EL (cell line): ENCODE data around the gene ZNF502.
"Not testable (repeated sequence)": the region's sequence is repeated elsewhere in the genome, so short reads cannot be mapped to it uniquely, and the experiment has no call there.

ENCODE experiments used
- DNase-seq: peaks from one replicate; pipeline ENCODE4 v3.0.0-alpha.2; 2016

The ZNF502 gene

GRCh38 chr3:44712455-44713075 is at the start of gene ZNF502:
Gene ZNF502 (plus strand): TSS chr3:44712660. CDS start chr3:44720262, 7,602 bp downstream.
- peak; percentile 84 for DNase-seq

- DNase-seq: no peak
Measured at GRCh38 chr3:44665173-44665572, 47.3 kb upstream of the ZNF502 start.

- no peak for DNase-seq
Measured at GRCh38 chr3:44666346-44666745, 46.1 kb upstream of the ZNF502 start.

GRCh38 chr3:44669760-44670159 is 42.7 kb upstream of the ZNF502 start:
- DNase-seq: no peak

GRCh38 chr3:44673466-44673865 is 39.0 kb upstream of the ZNF502 start:
- not testable (repeated sequence) for DNase-seq

GRCh38 chr3:44674211-44674610 is 38.2 kb upstream of the ZNF502 start:
- DNase-seq: no peak

GRCh38 chr3:44678480-44679116 is 33.9 kb upstream of the ZNF502 start:
- no peak for DNase-seq

- no peak for DNase-seq
Measured at GRCh38 chr3:44680921-44681455, 31.5 kb upstream of the ZNF502 start.

GRCh38 chr3:44682182-44682896 is 30.1 kb upstream of the ZNF502 start:
- DNase-seq: peak; percentile 64

- DNase-seq: peak; percentile 70
Measured at GRCh38 chr3:44685128-44685800, 27.2 kb upstream of the ZNF502 start.

GRCh38 chr3:44687898-44688297 is 24.6 kb upstream of the ZNF502 start:
- DNase-seq: no peak

- peak; percentile 1 for DNase-seq
Measured at GRCh38 chr3:44721231-44722102, 9.0 kb downstream of the ZNF502 start.

GRCh38 chr3:44722103-44722401 is 9.6 kb downstream of the ZNF502 start:
- no peak for DNase-seq

GRCh38 chr3:44729384-44729910 is 17.0 kb downstream of the ZNF502 start, which contains the start of gene ZNF501:
Gene ZNF501 (plus strand): TSS chr3:44729635. CDS start chr3:44734422, 4,787 bp downstream.
- DNase-seq: peak; percentile 87

GRCh38 chr3:44734646-44735168 is 22.2 kb downstream of the ZNF502 start:
- DNase-seq: no peak

GRCh38 chr3:44761101-44761423 is 48.6 kb downstream of the ZNF502 start:
- DNase-seq: no peak

GRCh38 chr3:44761424-44762169 is 49.1 kb downstream of the ZNF502 start, which contains the start of the genes KIAA1143 and KIF15:
Gene KIAA1143 (minus strand): TSS chr3:44761619. CDS start chr3:44761602, 17 bp downstream.
Gene KIF15 (plus strand): TSS chr3:44761794. CDS start chr3:44761866, 72 bp downstream.
- peak; percentile 95 for DNase-seq

- DNase-seq: no peak
Measured at GRCh38 chr3:44762170-44762677, 49.8 kb downstream of the ZNF502 start.

GRCh38 chr3:44762690-44763089 is 50.2 kb downstream of the ZNF502 start:
- DNase-seq: no peak

- no peak for DNase-seq
Measured at GRCh38 chr3:44764248-44764647, 51.8 kb downstream of the ZNF502 start.
